Pancreas (tissue), 10 donors: Measurements from ENCODE around the gene PHF10. TPM values are rescaled to one million over a fixed set of nuclear protein-coding genes. Genes with fewer than 3 reads are reported as not detected.

Source experiments
- ATAC-seq, 4 donors: fragments of 200-7000 bp; cut with Tn5 transposase; one replicate each; pipeline versions ENCODE4 v1.8.0 to v1.9.1; 2020; ENCODE audit warnings: mild to moderate bottlenecking in 4 of 4, moderate library complexity in 4 of 4
- DNase-seq, 6 donors: peaks; one replicate each; pipeline ENCODE4 v3.0.0-alpha.2; 2020
- FAIRE-seq: peaks from 2 replicates; lab custom pipeline; 2012; peaks lifted over from hg19 to GRCh38; lab: Jason Lieb, UNC
- H3K27ac ChIP-seq, 4 donors: fragments of 200-600 bp; sonication (generic); 1 replicate in 3 of 4; 2 replicates in 1 of 4; pipeline versions ENCODE4 v1.5.0 to v1.8.0; 2020
- H3K27me3 ChIP-seq, 4 donors: fragments of 200-600 bp; one replicate each; pipeline ENCODE4 v1.8.0; 2021
- H3K36me3 ChIP-seq, 3 donors: fragments of 200-600 bp; sonication (generic) in 1 of 3; one replicate each; pipeline versions ENCODE4 v1.5.0 to v1.8.0; 2020 to 2021
- H3K4me1 ChIP-seq, 3 donors: fragments of 200-600 bp; one replicate each; pipeline ENCODE4 v1.8.0; 2021
- H3K4me3 ChIP-seq, 4 donors: fragments of 200-600 bp; sonication (generic) in 2 of 4; one replicate each; pipeline versions ENCODE4 v1.5.0 to v1.8.0; 2020 to 2021
- H3K9me3 ChIP-seq, 4 donors: fragments of 200-600 bp; one replicate each; pipeline ENCODE4 v1.8.0; 2021
- CTCF ChIP-seq, 4 donors: fragments of 200-600 bp; sonication (generic) in 3 of 4; IDR thresholded peaks; one replicate each; pipeline versions ENCODE4 v1.5.0 to v1.8.0; 2021; ENCODE audit warnings: antibody characterized with exemption in 4 of 4
- WGBS, 2 donors: extraction: QIAGEN DNeasy Blood & Tissue Kit; methylation state at CpG; one replicate each; pipeline ENCODE4 v1.1.7; 2013; 5-methylcytosine and 5-hydroxymethylcytosine counted together
- intact Hi-C, 3 donors: fragments of 100-400 bp; cut with DNase I; formaldehyde crosslinking; loops; one replicate each; pipeline versions ENCODE4 v1.11.1 to v1.14.2; 2022
- polyA plus RNA-seq, 2 donors: library from polyadenylated mRNA; stranded (reverse); fragments of 200-250 nt; gene quantifications; one replicate each; pipeline ENCODE4 v1.2.3, GENCODE V29; 2013
- total RNA-seq, 6 donors: library from RNA; stranded (reverse); fragmentation: NEBNext Ultra II Directional in 4 of 6; extraction: Animal tissue kit (Norgen Biotek cat#: 25700) in 4 of 6; gene quantifications; one replicate each; pipeline versions ENCODE4 v1.2.1 to v1.2.4, GENCODE V29; 2021 to 2023
- donor health status: healthy with polysubstance abuse.
- donor health status: DM: no; HTN: no; CAD: no; lungs with moderate emphysema.
- donor health status: DM: no; HTN: no; CAD: no.
- donor health status: control.
- donor health status: control.
- donor health status: Bipolar disorder and iron deficiency.
- donor health status: DM: yes; HTN: yes; CAD: no.
- donor health status: DM: no; HTN: no; CAD: no.
- donor health status: DM: no; HTN: no; CAD: no.
- donor health status: DM: yes; HTN: yes; CAD: no.

The PHF10 gene
- total and polyA plus RNA-seq, 8 donors, result 14.1 to 39.8 (median 21.8) TPM

GRCh38 chr6:169763308-169763707 is 39.0 kb upstream of the PHF10 start:
- H3K9me3 ChIP-seq, result no peaks in the 10 kb centered on the region
- intact Hi-C loops, result no loop called here
- DNase-seq (no peak), FAIRE-seq (no peak), ATAC-seq (no peak)
- no peak for TF ChIP-seq CTCF (IDR thresholded peaks at IDR 0.05)
- H3K4me1 ChIP-seq, result no peaks in the 10 kb centered on the region
- H3K4me3 ChIP-seq, result no peak overlapping the region
- 70 to 77% methylated on average over 10 of the region's 10 CpGs for WGBS, 2 donors
- no peak overlapping the region for H3K27ac ChIP-seq
- no peaks in the 10 kb centered on the region for H3K27me3 ChIP-seq
- peaks cover 0 to 25% (median 6%) of the 10 kb centered on the region in 3 donors for H3K36me3 ChIP-seq

GRCh38 chr6:169755162-169755561 is 30.9 kb upstream of the PHF10 start:
- intact Hi-C loops, result no loop called here
- Histone ChIP-seq H3K27me3 (no peaks in the 10 kb centered on the region), H3K4me1 (peaks cover 0 to 12% (median 7%) of the 10 kb centered on the region in 3 donors), H3K27ac (no peak overlapping the region), H3K9me3 (no peaks in the 10 kb centered on the region), H3K4me3 (no peak overlapping the region), H3K36me3 (peaks cover 0 to 17% (median 3%) of the 10 kb centered on the region in 3 donors)
- ATAC-seq, result no peak
- no peak for FAIRE-seq
- WGBS, 2 donors, result 80 to 82% methylated on average over 6 of the region's 6 CpGs
- DNase-seq, result no peak
- TF ChIP-seq CTCF (IDR thresholded peaks at IDR 0.05), result no peak

GRCh38 chr6:169752074-169752623 is 27.8 kb upstream of the PHF10 start:
- no peaks in the 10 kb centered on the region for H3K9me3 ChIP-seq
- TF ChIP-seq CTCF (IDR thresholded peaks at IDR 0.05), result no peak
- H3K27me3 ChIP-seq, result no peaks in the 10 kb centered on the region
- peak overlapping the region; percentile 86 to 97 (median 94) for H3K27ac ChIP-seq
- intact Hi-C loops, result no loop called here
- H3K4me1 ChIP-seq, result peaks cover 0 to 15% (median 14%) of the 10 kb centered on the region in 3 donors
- peak overlapping the region; percentile 21 to 93 (median 80) for H3K4me3 ChIP-seq
- no peak for ATAC-seq
- FAIRE-seq, result no peak
- 2 to 5% methylated on average over 19 of the region's 19 CpGs for WGBS, 2 donors
- H3K36me3 ChIP-seq, result no peaks in the 10 kb centered on the region
- no peak for DNase-seq

DNA sequence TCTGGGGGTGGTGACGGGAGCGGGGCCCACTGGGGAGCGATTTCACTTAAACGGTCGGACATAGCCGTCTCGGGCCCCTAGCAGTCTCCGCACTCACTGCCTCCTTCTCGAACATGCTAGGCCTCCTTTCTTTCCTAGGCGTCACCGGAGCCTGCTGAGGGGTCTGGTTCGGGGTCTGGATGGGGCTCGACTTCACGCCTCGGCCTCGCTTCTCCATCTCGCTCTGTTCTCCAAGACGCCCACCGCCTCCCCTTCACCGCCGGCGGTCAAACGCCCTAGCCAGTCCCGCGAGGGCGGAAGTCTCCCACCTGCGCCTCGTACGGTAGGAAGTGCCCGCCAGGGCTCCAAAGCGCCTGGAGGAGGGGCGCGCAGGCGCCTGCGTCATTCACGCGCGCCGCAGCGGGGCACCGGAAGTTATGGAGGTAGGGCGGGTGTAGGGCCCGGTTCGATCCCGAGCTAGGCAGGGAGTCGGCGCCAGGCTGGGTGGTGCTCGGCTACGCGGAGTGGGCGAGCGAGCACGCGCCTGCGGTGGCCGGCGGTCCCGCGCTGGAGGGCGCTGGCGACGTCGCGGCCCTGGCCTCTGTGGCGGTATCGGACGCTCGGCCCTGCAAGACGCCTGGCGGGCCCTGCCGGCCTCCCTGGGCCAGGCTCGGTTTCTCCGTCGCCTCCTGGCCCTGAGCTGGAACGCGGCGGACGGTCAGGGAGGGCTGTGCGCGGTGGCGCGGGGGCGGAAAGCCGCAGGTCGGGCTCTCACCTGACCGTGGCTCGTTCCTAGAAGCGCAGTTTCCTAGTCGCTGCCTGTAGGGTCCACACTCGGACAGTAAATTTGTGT is 27.2 kb upstream of the PHF10 start, which contains the start of the genes DYNLT2 and ERMARD:
TSS of gene DYNLT2 (minus strand) at position 331 of the 832 bp plus-strand sequence. CDS start at position 217, 114 bp downstream.
TSS of gene ERMARD (plus strand) at position 381 of the 832 bp plus-strand sequence. CDS start at position 417, 36 bp downstream.
- Histone ChIP-seq H3K27me3 (no peaks in the 10 kb centered on the region), H3K9me3 (no peaks in the 10 kb centered on the region), H3K27ac (peak within 1 kb of the TSS; percentile 86 to 97 (median 94)), H3K4me1 (peaks cover 0 to 15% (median 14%) of the 10 kb centered on the region in 3 donors), H3K4me3 (peak within 1 kb of the TSS; percentile 21 to 93 (median 80)), H3K36me3 (no peaks in the 10 kb centered on the region)
- intact Hi-C loops, result no loop called here
- ATAC-seq (peak; percentile 98 to 100 (median 99)), DNase-seq (peak; percentile 92 to 98 (median 95)), FAIRE-seq (no peak)
- WGBS, 2 donors, result 0 to 1% methylated on average over 77 to 90 of the region's 90 CpGs
- TF ChIP-seq CTCF (IDR thresholded peaks at IDR 0.05), result peak in 3 of 4 donors; percentile 13 to 24 (median 21)
